HL-60 (cell line): ENCODE data around the gene NHERF1.

ENCODE experiments used
- CTCF ChIP-seq: IDR thresholded peaks from one replicate; pipeline ENCODE4 v1.5.1; 2011; ENCODE audit warnings: low read length, control low read depth, inconsistent platforms; ENCODE audit not compliant: insufficient read depth
- GABPA ChIP-seq: IDR thresholded peaks from 2 replicates; pipeline ENCODE4 v1.6.1; 2012; ENCODE audit warnings: low read depth
- POLR2AphosphoS5 ChIP-seq: IDR thresholded peaks from 2 replicates; pipeline ENCODE4 v1.6.1; 2012; ENCODE audit warnings: low read depth
- SPI1 ChIP-seq: IDR thresholded peaks from 2 replicates; pipeline ENCODE4 v1.6.1; 2012; ENCODE audit warnings: low read depth, mild to moderate bottlenecking, borderline replicate concordance
- TF ChIP-seq, protein P1 (sequence below): IDR thresholded peaks from 2 replicates; pipeline ENCODE4 v1.6.1; 2012; ENCODE audit warnings: low read depth; ENCODE audit not compliant: insufficient replicate concordance

GRCh38 chr17:74746376-74746775 lies 2.1 kb upstream of the NHERF1 start:
- TF ChIP-seq CTCF: no peak
- TF ChIP-seq, protein P1, sequence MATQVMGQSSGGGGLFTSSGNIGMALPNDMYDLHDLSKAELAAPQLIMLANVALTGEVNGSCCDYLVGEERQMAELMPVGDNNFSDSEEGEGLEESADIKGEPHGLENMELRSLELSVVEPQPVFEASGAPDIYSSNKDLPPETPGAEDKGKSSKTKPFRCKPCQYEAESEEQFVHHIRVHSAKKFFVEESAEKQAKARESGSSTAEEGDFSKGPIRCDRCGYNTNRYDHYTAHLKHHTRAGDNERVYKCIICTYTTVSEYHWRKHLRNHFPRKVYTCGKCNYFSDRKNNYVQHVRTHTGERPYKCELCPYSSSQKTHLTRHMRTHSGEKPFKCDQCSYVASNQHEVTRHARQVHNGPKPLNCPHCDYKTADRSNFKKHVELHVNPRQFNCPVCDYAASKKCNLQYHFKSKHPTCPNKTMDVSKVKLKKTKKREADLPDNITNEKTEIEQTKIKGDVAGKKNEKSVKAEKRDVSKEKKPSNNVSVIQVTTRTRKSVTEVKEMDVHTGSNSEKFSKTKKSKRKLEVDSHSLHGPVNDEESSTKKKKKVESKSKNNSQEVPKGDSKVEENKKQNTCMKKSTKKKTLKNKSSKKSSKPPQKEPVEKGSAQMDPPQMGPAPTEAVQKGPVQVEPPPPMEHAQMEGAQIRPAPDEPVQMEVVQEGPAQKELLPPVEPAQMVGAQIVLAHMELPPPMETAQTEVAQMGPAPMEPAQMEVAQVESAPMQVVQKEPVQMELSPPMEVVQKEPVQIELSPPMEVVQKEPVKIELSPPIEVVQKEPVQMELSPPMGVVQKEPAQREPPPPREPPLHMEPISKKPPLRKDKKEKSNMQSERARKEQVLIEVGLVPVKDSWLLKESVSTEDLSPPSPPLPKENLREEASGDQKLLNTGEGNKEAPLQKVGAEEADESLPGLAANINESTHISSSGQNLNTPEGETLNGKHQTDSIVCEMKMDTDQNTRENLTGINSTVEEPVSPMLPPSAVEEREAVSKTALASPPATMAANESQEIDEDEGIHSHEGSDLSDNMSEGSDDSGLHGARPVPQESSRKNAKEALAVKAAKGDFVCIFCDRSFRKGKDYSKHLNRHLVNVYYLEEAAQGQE: no peak
- TF ChIP-seq POLR2AphosphoS5: no peak
- no peak for TF ChIP-seq SPI1
- no peak for TF ChIP-seq GABPA
